GM23338 (cell line): ENCODE results near the gene ARL13B. TPM values are rescaled to one million over a fixed set of nuclear protein-coding genes. Genes with fewer than 3 reads are reported as not detected.

Source experiments
- ATAC-seq: fragments of 200-7000 bp; cut with Tn5 transposase; 3 replicates; pipeline ENCODE4 v1.9.1; 2020
- DNase-seq: peaks from one replicate; pipeline ENCODE4 v3.0.0-alpha.2; 2015; ENCODE audit warnings: low spot score
- H2AFZ ChIP-seq: fragments of 200-600 bp; sonication (generic); 2 replicates; pipeline ENCODE4 v1.8.0; 2016; ENCODE audit warnings: antibody characterized with exemption, mild to moderate bottlenecking, moderate library complexity
- H3F3A ChIP-seq: fragments of 200-600 bp; sonication (generic); replicated peaks from 2 replicates; pipeline ENCODE4 v1.8.0; 2017; ENCODE audit warnings: antibody characterized with exemption, mixed run types, low read depth
- H3K27ac ChIP-seq: fragments of 200-600 bp; sonication (generic); 2 replicates; pipeline ENCODE4 v1.6.1; 2016; ENCODE audit warnings: low read depth
- H3K27me3 ChIP-seq: fragments of 200-600 bp; sonication (generic); 2 replicates; pipeline ENCODE4 v1.8.0; 2016; ENCODE audit warnings: mild to moderate bottlenecking, mixed run types, moderate library complexity; ENCODE audit not compliant: insufficient read depth
- H3K36me3 ChIP-seq: fragments of 200-600 bp; sonication (generic); 2 replicates; pipeline ENCODE4 v1.8.0; 2016; ENCODE audit warnings: mild to moderate bottlenecking; ENCODE audit not compliant: insufficient read depth
- H3K4me1 ChIP-seq: fragments of 200-600 bp; sonication (generic); 2 replicates; pipeline ENCODE4 v1.8.0; 2016; ENCODE audit warnings: mild to moderate bottlenecking, moderate library complexity; ENCODE audit not compliant: insufficient read depth
- H3K4me2 ChIP-seq: fragments of 200-600 bp; sonication (generic); 2 replicates; pipeline ENCODE4 v1.7.1; 2017; ENCODE audit warnings: mixed run types
- H3K4me3 ChIP-seq: fragments of 200-600 bp; sonication (generic); 2 replicates; pipeline ENCODE4 v1.6.1; 2016; ENCODE audit warnings: mixed run types
- H3K79me2 ChIP-seq: fragments of 200-600 bp; sonication (generic); replicated peaks from 2 replicates; pipeline ENCODE4 v1.8.0; 2017; ENCODE audit warnings: mild to moderate bottlenecking; ENCODE audit not compliant: insufficient read depth
- H3K9me2 ChIP-seq: fragments of 200-600 bp; sonication (generic); 2 replicates; pipeline ENCODE4 v1.8.0; 2017; ENCODE audit not compliant: insufficient read depth
- H4K20me1 ChIP-seq: fragments of 200-600 bp; sonication (generic); replicated peaks from 2 replicates; pipeline ENCODE4 v1.8.0; 2017; ENCODE audit warnings: mild to moderate bottlenecking; ENCODE audit not compliant: insufficient read depth
- H3K27ac Mint-ChIP-seq: 2 replicates; pipeline ENCODE4 v1.8.0; 2020; ENCODE audit warnings: inconsistent platforms, mild to moderate bottlenecking, moderate library complexity, mixed read lengths
- H3K27me3 Mint-ChIP-seq: 3 replicates; pipeline ENCODE4 v1.8.0; 2022; ENCODE audit warnings: low read depth, mild to moderate bottlenecking, moderate library complexity, mixed read lengths, inconsistent platforms; ENCODE audit not compliant: insufficient read depth, poor library complexity
- H3K36me3 Mint-ChIP-seq: 3 replicates; pipeline ENCODE4 v1.8.0; 2021; ENCODE audit warnings: low read depth, mild to moderate bottlenecking, inconsistent platforms, moderate library complexity, mixed read lengths
- H3K4me1 Mint-ChIP-seq: 3 replicates; pipeline ENCODE4 v1.8.0; 2020; ENCODE audit warnings: mild to moderate bottlenecking, inconsistent platforms, mixed read lengths
- H3K4me3 Mint-ChIP-seq: 3 replicates; pipeline ENCODE4 v1.8.0; 2021; ENCODE audit warnings: moderate library complexity, mild to moderate bottlenecking, inconsistent platforms, mixed read lengths
- H3K9me3 Mint-ChIP-seq: 3 replicates; pipeline ENCODE4 v1.8.0; 2020; ENCODE audit warnings: moderate library complexity, mild to moderate bottlenecking, inconsistent platforms, mixed read lengths
- CTCF ChIP-seq, 2 experiments: fragments of 200-600 bp in 1 of 2; sonication (generic) in 1 of 2; conservative IDR thresholded peaks; 2 replicates each; pipeline versions ENCODE4 v1.5.1 to v1.6.1; 2016 to 2017; ENCODE audit warnings: antibody characterized with exemption in 2 of 2, low read depth in 2 of 2, mild to moderate bottlenecking in 2 of 2, moderate library complexity in 1 of 2
- ETS1 ChIP-seq: IDR thresholded peaks from 2 replicates; pipeline ENCODE4 v1.6.1; 2016; ENCODE audit warnings: antibody characterized with exemption
- EZH2phosphoT487 ChIP-seq: fragments of 200-600 bp; sonication (generic); IDR thresholded peaks from one replicate; pipeline ENCODE4 v1.8.1; 2018; ENCODE audit warnings: antibody characterized with exemption; ENCODE audit not compliant: unreplicated experiment
- JUNB ChIP-seq: IDR thresholded peaks from one replicate; pipeline ENCODE4 v1.6.1; 2016; ENCODE audit warnings: antibody characterized with exemption; ENCODE audit not compliant: unreplicated experiment
- NANOG ChIP-seq: IDR thresholded peaks from 2 replicates; pipeline ENCODE4 v1.6.1; 2016; ENCODE audit warnings: antibody characterized with exemption, borderline replicate concordance
- POLR2AphosphoS5 ChIP-seq: IDR thresholded peaks from 2 replicates; pipeline ENCODE4 v1.6.1; 2016; ENCODE audit warnings: antibody characterized with exemption, low read depth
- REST ChIP-seq: IDR thresholded peaks from one replicate; pipeline ENCODE4 v1.6.1; 2018; ENCODE audit warnings: antibody characterized with exemption; ENCODE audit not compliant: unreplicated experiment
- ZNF114 ChIP-seq: fragments of 250-450 bp; sonication (Bioruptor Pico); IDR thresholded peaks from 2 replicates; pipeline ENCODE4 v1.5.0; 2020; ENCODE audit warnings: mild to moderate bottlenecking, moderate library complexity
- ZNF331 ChIP-seq: fragments of 250-450 bp; sonication (Bioruptor Pico); IDR thresholded peaks from 2 replicates; pipeline ENCODE4 v1.5.0; 2020; ENCODE audit warnings: low read depth, mild to moderate bottlenecking, moderate library complexity
- ZNF462 ChIP-seq: fragments of 250-450 bp; sonication (Bioruptor Pico); IDR thresholded peaks from 2 replicates; pipeline ENCODE4 v1.5.0; 2020; ENCODE audit warnings: mild to moderate bottlenecking, moderate library complexity
- polyA plus RNA-seq: library from polyadenylated mRNA; unstranded; fragments of >200 nt; fragmentation: Nextera tagmentation; extraction: Ambion mirVana; gene quantifications from 2 replicates; pipeline ENCODE4 v1.2.1, GENCODE V29; 2016
- total RNA-seq: library from RNA; depleted of rRNA; stranded (reverse); fragments of >200 nt; shearing (Covaris generic); gene quantifications from 2 replicates; pipeline ENCODE4 v1.2.3, GENCODE V29; 2014

Gene ARL13B
- total and polyA plus RNA-seq, 2 experiments from 2014 or later, result 7.9 to 17.1 TPM

DNA sequence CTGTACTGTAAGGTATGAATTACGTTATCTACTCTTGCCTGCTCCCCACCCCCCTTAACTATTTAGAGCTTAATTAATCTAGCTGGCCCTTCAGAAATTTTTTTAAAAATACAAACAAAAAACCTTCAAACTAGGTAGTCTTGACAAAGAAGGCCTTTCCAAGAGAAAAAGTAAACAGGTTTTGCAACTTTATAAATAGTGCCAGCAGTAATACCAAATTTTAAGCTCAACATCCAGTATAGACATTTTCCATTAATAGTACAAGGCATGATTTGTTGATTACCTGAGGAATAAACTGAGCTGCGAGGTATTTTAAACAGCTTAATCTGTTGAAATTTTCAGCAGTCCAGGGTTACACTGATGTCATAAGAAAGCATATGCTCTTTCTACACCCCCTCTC is 28.3 kb downstream of the ARL13B start:
- Mint-ChIP-seq H3K27ac (no peak overlapping the region), H3K36me3 (no peaks in the 10 kb centered on the region), H3K27me3 (no peaks in the 10 kb centered on the region), H3K4me3 (no peak overlapping the region), H3K4me1 (no peaks in the 10 kb centered on the region), H3K9me3 (no peaks in the 10 kb centered on the region)
- no peak overlapping the region for H3K4me2 ChIP-seq
- ATAC-seq (no peak), DNase-seq (no peak)
- no peaks in the 10 kb centered on the region for H3K4me1 ChIP-seq
- no peak overlapping the region for H2AFZ ChIP-seq
- H3K36me3 ChIP-seq, result no peaks in the 10 kb centered on the region
- no peaks in the 10 kb centered on the region for H3K9me2 ChIP-seq
- H3K27me3 ChIP-seq, result no peaks in the 10 kb centered on the region
- no peaks in the 10 kb centered on the region for H4K20me1 ChIP-seq
- no peak overlapping the region for H3K4me3 ChIP-seq
- H3K79me2 ChIP-seq, result no peaks in the 10 kb centered on the region
- H3F3A ChIP-seq, result no peaks in the 10 kb centered on the region
- TF ChIP-seq JUNB, result no peak
- TF ChIP-seq ZNF114 (CRISPR knock-in tag), result no peak
- no peak for TF ChIP-seq NANOG
- no peak for TF ChIP-seq EZH2phosphoT487
- no peak overlapping the region for H3K27ac ChIP-seq

- Histone ChIP-seq H3K4me1 (no peaks in the 10 kb centered on the region), H3K79me2 (no peaks in the 10 kb centered on the region), H3K27me3 (no peaks in the 10 kb centered on the region), H4K20me1 (no peaks in the 10 kb centered on the region), H3K36me3 (no peaks in the 10 kb centered on the region), H3F3A (no peaks in the 10 kb centered on the region), H3K27ac (no peak overlapping the region), H3K4me2 (no peak overlapping the region), H3K9me2 (no peaks in the 10 kb centered on the region), H2AFZ (no peak overlapping the region), H3K4me3 (no peak overlapping the region)
- H3K9me3 Mint-ChIP-seq, result no peaks in the 10 kb centered on the region
- no peaks in the 10 kb centered on the region for H3K4me1 Mint-ChIP-seq
- DNase-seq, result no peak
- no peaks in the 10 kb centered on the region for H3K27me3 Mint-ChIP-seq
- ATAC-seq, result no peak
- no peak overlapping the region for H3K4me3 Mint-ChIP-seq
- no peaks in the 10 kb centered on the region for H3K36me3 Mint-ChIP-seq
- no peak overlapping the region for H3K27ac Mint-ChIP-seq
- TF ChIP-seq POLR2AphosphoS5 (no peak), ZNF331 (CRISPR knock-in tag) (no peak), ZNF462 (CRISPR knock-in tag) (no peak), EZH2phosphoT487 (no peak), REST (no peak), JUNB (no peak), CTCF (conservative IDR thresholded peaks at IDR 0.05; ENCODE audit: low read depth in 2 of 2) (no peak), ZNF114 (CRISPR knock-in tag) (no peak), ETS1 (no peak), NANOG (no peak)
These were observed 29.7 kb downstream of the ARL13B start for GRCh38 chr3:94009608-94010007.
